T-helper 22 cell (primary cell): Measurements from ENCODE around the gene SLC35F4.
"Not testable (repeated sequence)": the region's sequence is repeated elsewhere in the genome, so short reads cannot be mapped to it uniquely, and the experiment has no call there.

Experiments
- DNase-seq: peaks from one replicate; pipeline ENCODE4 v3.0.0-alpha.2; 2020; ENCODE audit warnings: low read depth

Gene SLC35F4

GRCh38 chr14:57796556-57796955, 69.3 kb downstream of the SLC35F4 start:
- no peak for DNase-seq

- DNase-seq, result no peak
These were observed 80.8 kb downstream of the SLC35F4 start for GRCh38 chr14:57785058-57785457.

- DNase-seq, result no peak
These were observed 94.1 kb downstream of the SLC35F4 start for GRCh38 chr14:57771801-57772200.

- DNase-seq, result no peak
These were observed 95.9 kb downstream of the SLC35F4 start for GRCh38 chr14:57769863-57770523.

GRCh38 chr14:57761800-57762199, 104.1 kb downstream of the SLC35F4 start:
- DNase-seq, result no peak

- DNase-seq, result no peak
These were observed 105.0 kb downstream of the SLC35F4 start for GRCh38 chr14:57760896-57761295.

- DNase-seq, result no peak
These were observed 110.8 kb downstream of the SLC35F4 start for GRCh38 chr14:57755018-57755521.

GRCh38 chr14:57754527-57754926, 111.4 kb downstream of the SLC35F4 start:
- DNase-seq, result no peak

GRCh38 chr14:57753821-57754220, 112.1 kb downstream of the SLC35F4 start:
- DNase-seq, result no peak

GRCh38 chr14:57752142-57752695, 113.7 kb downstream of the SLC35F4 start:
- not testable (repeated sequence) for DNase-seq

GRCh38 chr14:57751400-57751799, 114.5 kb downstream of the SLC35F4 start:
- DNase-seq, result no peak

- no peak for DNase-seq
These were observed 116.6 kb downstream of the SLC35F4 start for GRCh38 chr14:57749267-57749666.

- no peak for DNase-seq
These were observed 117.6 kb downstream of the SLC35F4 start for GRCh38 chr14:57748279-57748678.

GRCh38 chr14:57747036-57747435, 118.9 kb downstream of the SLC35F4 start:
- no peak for DNase-seq

- DNase-seq, result no peak
These were observed 119.3 kb downstream of the SLC35F4 start for GRCh38 chr14:57746563-57746962.

- no peak for DNase-seq
These were observed 126.4 kb downstream of the SLC35F4 start for GRCh38 chr14:57739516-57739915.

GRCh38 chr14:57737598-57737997, 128.3 kb downstream of the SLC35F4 start:
- DNase-seq, result no peak

GRCh38 chr14:57736391-57736790, 129.5 kb downstream of the SLC35F4 start:
- DNase-seq, result no peak

- no peak for DNase-seq
These were observed 130.6 kb downstream of the SLC35F4 start for GRCh38 chr14:57735276-57735675.

GRCh38 chr14:57732463-57733285, 133.2 kb downstream of the SLC35F4 start:
- DNase-seq, result no peak

- no peak for DNase-seq
These were observed 136.4 kb downstream of the SLC35F4 start for GRCh38 chr14:57729208-57730187.
